ENCODE data around the gene CDT1. TPM values are rescaled to one million over a fixed set of nuclear protein-coding genes. Genes with fewer than 3 reads are reported as not detected.

CDT1 gene
- total and polyA plus RNA-seq, 12 donors = 0.29 to 5.7 (median 1.6) TPM; not detected in 1

DNA sequence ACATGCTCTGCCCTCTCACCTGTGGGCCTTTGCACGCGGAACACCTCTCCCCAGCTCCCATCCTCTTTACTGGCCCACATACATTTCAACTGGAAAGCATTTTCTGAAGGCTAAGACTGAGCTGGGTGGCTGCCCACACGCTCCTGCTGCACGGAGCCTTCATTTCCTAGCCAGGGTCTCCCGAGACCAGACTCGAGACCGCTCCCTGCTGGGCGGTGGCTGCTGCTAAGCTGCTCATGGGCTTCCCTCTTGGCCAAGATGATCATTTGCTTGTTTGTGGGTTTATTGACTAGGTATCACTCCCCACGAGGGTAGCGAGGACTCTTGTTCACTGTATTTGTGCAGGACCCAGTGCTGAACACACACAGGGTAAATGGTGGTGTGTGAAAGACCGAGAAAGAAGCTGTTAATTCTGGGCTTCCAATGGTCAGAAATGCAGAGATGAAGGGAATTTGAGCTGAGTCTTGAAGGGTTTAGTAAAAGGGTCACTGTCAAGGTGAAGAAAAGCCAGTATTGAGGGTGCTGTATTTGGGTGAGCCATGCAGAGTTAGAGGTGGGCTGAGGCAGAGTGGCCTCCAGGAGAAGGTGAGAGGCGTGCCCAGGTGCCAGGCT is 54.2 kb downstream of the CDT1 start:
- no peak for TF ChIP-seq POLR2A (IDR thresholded peaks at IDR 0.05)
- TF ChIP-seq, protein P1, sequence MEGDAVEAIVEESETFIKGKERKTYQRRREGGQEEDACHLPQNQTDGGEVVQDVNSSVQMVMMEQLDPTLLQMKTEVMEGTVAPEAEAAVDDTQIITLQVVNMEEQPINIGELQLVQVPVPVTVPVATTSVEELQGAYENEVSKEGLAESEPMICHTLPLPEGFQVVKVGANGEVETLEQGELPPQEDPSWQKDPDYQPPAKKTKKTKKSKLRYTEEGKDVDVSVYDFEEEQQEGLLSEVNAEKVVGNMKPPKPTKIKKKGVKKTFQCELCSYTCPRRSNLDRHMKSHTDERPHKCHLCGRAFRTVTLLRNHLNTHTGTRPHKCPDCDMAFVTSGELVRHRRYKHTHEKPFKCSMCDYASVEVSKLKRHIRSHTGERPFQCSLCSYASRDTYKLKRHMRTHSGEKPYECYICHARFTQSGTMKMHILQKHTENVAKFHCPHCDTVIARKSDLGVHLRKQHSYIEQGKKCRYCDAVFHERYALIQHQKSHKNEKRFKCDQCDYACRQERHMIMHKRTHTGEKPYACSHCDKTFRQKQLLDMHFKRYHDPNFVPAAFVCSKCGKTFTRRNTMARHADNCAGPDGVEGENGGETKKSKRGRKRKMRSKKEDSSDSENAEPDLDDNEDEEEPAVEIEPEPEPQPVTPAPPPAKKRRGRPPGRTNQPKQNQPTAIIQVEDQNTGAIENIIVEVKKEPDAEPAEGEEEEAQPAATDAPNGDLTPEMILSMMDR (IDR thresholded peaks at IDR 0.05) = peak in 5 of 6 experiments; percentile 57 to 70 (median 65)
- peak; percentile 78 to 91 (median 84) for DNase-seq
- WGBS, 4 donors = 12 to 16% (median 15%) methylated on average over 12 of the region's 12 CpGs
- no peaks in the 10 kb centered on the region for H3K27me3 ChIP-seq
- H3K9me3 ChIP-seq (replicated peaks in 1 of 3) = no peaks in the 10 kb centered on the region
- peak overlapping the region; percentile 36 to 92 (median 86) for H3K27ac ChIP-seq
- peaks cover 0 to 43% of the 10 kb centered on the region in 2 donors for H3K36me3 ChIP-seq (replicated peaks in 1 of 2)
- peak overlapping the region; percentile 68 to 97 (median 89) for H3K4me3 ChIP-seq
- H3K4me1 ChIP-seq (replicated peaks in 1 of 2) = peaks cover 18 to 60% of the 10 kb centered on the region in 2 donors
- intact Hi-C loops (cut with DNase I) = loop anchor here in 1 of 2 donors (5.0 kb wide), 1 partner anchor 41 kb away; no protein-coding TSS in a partner anchor

Other genes starting within 250 kb of the CDT1 start
- 10 to 100 TPM in 8 of 9 donors, 1 to 10 TPM in 1; 6.1 to 40.2 (median 15.2) TPM for gene ZC3H18, start 233.4 kb upstream of the CDT1 start, total RNA-seq
- 10 to 100 TPM; 17.4 to 49.1 (median 34.0) TPM for gene ZC3H18, start 233.4 kb upstream of the CDT1 start, polyA plus RNA-seq
- gene IL17C, start 165.2 kb upstream of the CDT1 start, total RNA-seq = not detected
- not detected for gene IL17C, start 165.2 kb upstream of the CDT1 start, polyA plus RNA-seq
- 100 to 1,000 TPM in 7 of 9 donors, 10 to 100 TPM in 2; 50.5 to 374 (median 136) TPM for gene CYBA, start 152.7 kb upstream of the CDT1 start, total RNA-seq
- 100 to 1,000 TPM in 2 of 3 donors, 10 to 100 TPM in 1; 19.6 to 271 (median 258) TPM for gene CYBA, start 152.7 kb upstream of the CDT1 start, polyA plus RNA-seq
- 100 to 1,000 TPM in 2 of 9 donors, 10 to 100 TPM in 7; 25.6 to 293 (median 36.3) TPM for gene MVD, start 140.7 kb upstream of the CDT1 start, total RNA-seq
- 100 to 1,000 TPM in 1 of 3 donors, 10 to 100 TPM in 2; 60.7 to 257 (median 66.9) TPM for gene MVD, start 140.7 kb upstream of the CDT1 start, polyA plus RNA-seq
- 1 to 10 TPM in 1 of 9 donors, under 1 TPM in 6, not detected in 2; 0.06 to 1.7 (median 0.57) TPM for gene SNAI3, start 117.3 kb upstream of the CDT1 start, total RNA-seq
- gene SNAI3, start 117.3 kb upstream of the CDT1 start, polyA plus RNA-seq = 1 to 10 TPM in 1 of 3 donors, under 1 TPM in 2; 0.11 to 2.1 (median 0.44) TPM
- gene RNF166, start 97.4 kb upstream of the CDT1 start, total RNA-seq = 10 to 100 TPM in 8 of 9 donors, 1 to 10 TPM in 1; 8.7 to 40.6 (median 30.2) TPM
- 10 to 100 TPM in 2 of 3 donors, 1 to 10 TPM in 1; 3.0 to 86.3 (median 25.1) TPM for gene RNF166, start 97.4 kb upstream of the CDT1 start, polyA plus RNA-seq
- 10 to 100 TPM in 5 of 9 donors, 1 to 10 TPM in 4; 7.9 to 24.7 (median 11.5) TPM for gene CTU2, start 97.3 kb upstream of the CDT1 start, total RNA-seq
- 10 to 100 TPM in 2 of 3 donors, 1 to 10 TPM in 1; 3.6 to 43.8 (median 32.5) TPM for gene CTU2, start 97.3 kb upstream of the CDT1 start, polyA plus RNA-seq
- gene PIEZO1, start 18.6 kb upstream of the CDT1 start, total RNA-seq = 100 to 1,000 TPM in 2 of 9 donors, 10 to 100 TPM in 6, 1 to 10 TPM in 1; 7.9 to 119 (median 91.6) TPM
- gene PIEZO1, start 18.6 kb upstream of the CDT1 start, polyA plus RNA-seq = 100 to 1,000 TPM in 2 of 3 donors, 10 to 100 TPM in 1; 16.6 to 327 (median 259) TPM
- gene APRT, start 8.1 kb downstream of the CDT1 start, total RNA-seq = 100 to 1,000 TPM; 145 to 297 (median 187) TPM
- 100 to 1,000 TPM; 116 to 227 (median 121) TPM for gene APRT, start 8.1 kb downstream of the CDT1 start, polyA plus RNA-seq
- 10 to 100 TPM; 12.6 to 57.0 (median 35.9) TPM for gene GALNS, start 53.2 kb downstream of the CDT1 start, total RNA-seq
- gene GALNS, start 53.2 kb downstream of the CDT1 start, polyA plus RNA-seq = 10 to 100 TPM; 33.3 to 63.1 (median 37.2) TPM
- 100 to 1,000 TPM in 6 of 9 donors, 10 to 100 TPM in 3; 56.7 to 279 (median 121) TPM for gene TRAPPC2L, start 53.3 kb downstream of the CDT1 start, total RNA-seq
- gene TRAPPC2L, start 53.3 kb downstream of the CDT1 start, polyA plus RNA-seq = 100 to 1,000 TPM; 150 to 259 (median 250) TPM
- 1 to 10 TPM in 1 of 9 donors, under 1 TPM in 4, not detected in 4; 0.22 to 3.3 (median 0.41) TPM for gene PABPN1L, start 62.9 kb downstream of the CDT1 start, total RNA-seq
- gene PABPN1L, start 62.9 kb downstream of the CDT1 start, polyA plus RNA-seq = 1 to 10 TPM in 2 of 3 donors, under 1 TPM in 1; 0.56 to 1.6 (median 1.1) TPM
- gene CBFA2T3, start 173.4 kb downstream of the CDT1 start, total RNA-seq = 10 to 100 TPM in 1 of 9 donors, 1 to 10 TPM in 4, under 1 TPM in 4; 0.30 to 16.9 (median 1.5) TPM
- 1 to 10 TPM; 1.0 to 5.3 (median 3.0) TPM for gene CBFA2T3, start 173.4 kb downstream of the CDT1 start, polyA plus RNA-seq